Activated CD8-positive, alpha-beta memory T cell treated with anti-CD3 and anti-CD28 coated beads for 24 hours (primary cell): ENCODE measurements around the gene RNF123.

Experiments
- DNase-seq: peaks from one replicate; pipeline ENCODE4 v3.0.0-alpha.2; 2020

The RNF123 gene

GRCh38 chr3:49756036-49756435 is 66.7 kb downstream of the RNF123 start:
- no peak for DNase-seq

GRCh38 chr3:49757197-49757596 is 67.8 kb downstream of the RNF123 start:
- no peak for DNase-seq

GRCh38 chr3:49759226-49759625 is 69.9 kb downstream of the RNF123 start:
- no peak for DNase-seq

GRCh38 chr3:49761661-49762060 is 72.3 kb downstream of the RNF123 start:
- DNase-seq, result peak; percentile 19

GRCh38 chr3:49763981-49764380 is 74.6 kb downstream of the RNF123 start:
- DNase-seq, result no peak

GRCh38 chr3:49769286-49769915 is 80.0 kb downstream of the RNF123 start:
- DNase-seq, result no peak

- DNase-seq, result peak; percentile 32
Observed at GRCh38 chr3:49769926-49770325, 80.6 kb downstream of the RNF123 start.
